Fibroblast of lung (primary cell): Measurements from ENCODE around the gene TBC1D8.

Experiments
- EZH2 ChIP-seq: IDR thresholded peaks from 2 replicates; pipeline ENCODE4 v1.5.1; 2012; ENCODE audit warnings: low read length, control low read depth, mild to moderate bottlenecking; ENCODE audit errors: missing control alignments
- TF ChIP-seq, protein P1 (sequence below), 2 donors: IDR thresholded peaks in 1 of 2; conservative IDR thresholded peaks in 1 of 2; 1 replicate in 1 of 2; 2 replicates in 1 of 2; pipeline ENCODE4 v1.5.1; 2011 to 2012; ENCODE audit warnings: low read length in 2 of 2, control low read depth in 1 of 2, inconsistent platforms in 1 of 2, low read depth in 1 of 2, mild to moderate bottlenecking in 1 of 2

- TF ChIP-seq, protein P1, sequence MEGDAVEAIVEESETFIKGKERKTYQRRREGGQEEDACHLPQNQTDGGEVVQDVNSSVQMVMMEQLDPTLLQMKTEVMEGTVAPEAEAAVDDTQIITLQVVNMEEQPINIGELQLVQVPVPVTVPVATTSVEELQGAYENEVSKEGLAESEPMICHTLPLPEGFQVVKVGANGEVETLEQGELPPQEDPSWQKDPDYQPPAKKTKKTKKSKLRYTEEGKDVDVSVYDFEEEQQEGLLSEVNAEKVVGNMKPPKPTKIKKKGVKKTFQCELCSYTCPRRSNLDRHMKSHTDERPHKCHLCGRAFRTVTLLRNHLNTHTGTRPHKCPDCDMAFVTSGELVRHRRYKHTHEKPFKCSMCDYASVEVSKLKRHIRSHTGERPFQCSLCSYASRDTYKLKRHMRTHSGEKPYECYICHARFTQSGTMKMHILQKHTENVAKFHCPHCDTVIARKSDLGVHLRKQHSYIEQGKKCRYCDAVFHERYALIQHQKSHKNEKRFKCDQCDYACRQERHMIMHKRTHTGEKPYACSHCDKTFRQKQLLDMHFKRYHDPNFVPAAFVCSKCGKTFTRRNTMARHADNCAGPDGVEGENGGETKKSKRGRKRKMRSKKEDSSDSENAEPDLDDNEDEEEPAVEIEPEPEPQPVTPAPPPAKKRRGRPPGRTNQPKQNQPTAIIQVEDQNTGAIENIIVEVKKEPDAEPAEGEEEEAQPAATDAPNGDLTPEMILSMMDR (conservative IDR thresholded peaks at IDR 0.05 in 1 of 2, IDR thresholded peaks at IDR 0.05 in 1 of 2; ENCODE audit: low read depth in 1 of 2, low read length in 2 of 2): no peak
- TF ChIP-seq EZH2: no peak
Observed at GRCh38 chr2:100974712-100975520, 176.3 kb downstream of the TBC1D8 start.
